Measurements from ENCODE around the gene SPATA20. TPM values are rescaled to one million over a fixed set of nuclear protein-coding genes. Genes with fewer than 3 reads are reported as not detected.

SPATA20 gene
- total RNA-seq, 1 experiment from 2014 or later: 35.7 TPM

- Histone ChIP-seq H3K4me1 (replicated peaks) (no peaks in the 10 kb centered on the region), H3K36me3 (no peaks in the 10 kb centered on the region), H3K9me3 (replicated peaks) (0 out of 2 replicates have a peak, but pooled peaks cover 2% of the 10 kb centered on the region), H3K27ac (no peak overlapping the region), H3K4me3 (no peak overlapping the region), H3K27me3 (replicated peaks) (peaks cover 49% of the 10 kb centered on the region)
- no peak for DNase-seq (ENCODE audit: low read depth in 1 of 2, low spot score in 2 of 2)
Measured at GRCh38 chr17:50576864-50577263, 29.9 kb downstream of the SPATA20 start.

- Histone ChIP-seq H3K27ac (no peak overlapping the region), H3K4me1 (replicated peaks) (no peaks in the 10 kb centered on the region), H3K27me3 (replicated peaks) (peaks cover 54% of the 10 kb centered on the region), H3K9me3 (replicated peaks) (0 out of 2 replicates have a peak, but pooled peaks cover 3% of the 10 kb centered on the region), H3K4me3 (no peak overlapping the region), H3K36me3 (no peaks in the 10 kb centered on the region)
- DNase-seq (ENCODE audit: low read depth in 1 of 2, low spot score in 2 of 2): no peak
Measured at GRCh38 chr17:50577451-50577954, 30.5 kb downstream of the SPATA20 start.

- no peak for DNase-seq (ENCODE audit: low read depth in 1 of 2, low spot score in 2 of 2)
- H3K27ac ChIP-seq: no peak overlapping the region
- H3K36me3 ChIP-seq: no peaks in the 10 kb centered on the region
- no peak overlapping the region for H3K4me3 ChIP-seq
- no peaks in the 10 kb centered on the region for H3K4me1 ChIP-seq (replicated peaks)
- H3K27me3 ChIP-seq (replicated peaks): peaks cover 51% of the 10 kb centered on the region
- H3K9me3 ChIP-seq (replicated peaks): 0 out of 2 replicates have a peak, but pooled peaks cover 3% of the 10 kb centered on the region
Measured at GRCh38 chr17:50578173-50578572, 31.2 kb downstream of the SPATA20 start.

GRCh38 chr17:50579399-50579798, 32.4 kb downstream of the SPATA20 start:
- Histone ChIP-seq H3K4me1 (replicated peaks) (no peaks in the 10 kb centered on the region), H3K27me3 (replicated peaks) (peaks cover 48% of the 10 kb centered on the region), H3K9me3 (replicated peaks) (0 out of 2 replicates have a peak, but pooled peaks cover 3% of the 10 kb centered on the region), H3K4me3 (no peak overlapping the region), H3K36me3 (no peaks in the 10 kb centered on the region), H3K27ac (no peak overlapping the region)
- no peak for DNase-seq (ENCODE audit: low read depth in 1 of 2, low spot score in 2 of 2)

GRCh38 chr17:50580646-50581045, 33.7 kb downstream of the SPATA20 start:
- H3K4me1 ChIP-seq (replicated peaks): no peaks in the 10 kb centered on the region
- no peak overlapping the region for H3K4me3 ChIP-seq
- DNase-seq (ENCODE audit: low read depth in 1 of 2, low spot score in 2 of 2): no peak
- H3K9me3 ChIP-seq (replicated peaks): 0 out of 2 replicates have a peak, but pooled peaks cover 3% of the 10 kb centered on the region
- H3K36me3 ChIP-seq: no peaks in the 10 kb centered on the region
- H3K27me3 ChIP-seq (replicated peaks): peaks cover 48% of the 10 kb centered on the region
- H3K27ac ChIP-seq: no peak overlapping the region

GRCh38 chr17:50581316-50581715, 34.3 kb downstream of the SPATA20 start:
- H3K4me3 ChIP-seq: no peak overlapping the region
- peaks cover 46% of the 10 kb centered on the region for H3K27me3 ChIP-seq (replicated peaks)
- no peak for DNase-seq (ENCODE audit: low read depth in 1 of 2, low spot score in 2 of 2)
- H3K36me3 ChIP-seq: no peaks in the 10 kb centered on the region
- H3K9me3 ChIP-seq (replicated peaks): 0 out of 2 replicates have a peak, but pooled peaks cover 3% of the 10 kb centered on the region
- no peak overlapping the region for H3K27ac ChIP-seq
- H3K4me1 ChIP-seq (replicated peaks): no peaks in the 10 kb centered on the region

GRCh38 chr17:50582741-50583140, 35.8 kb downstream of the SPATA20 start:
- Histone ChIP-seq H3K4me1 (replicated peaks) (no peaks in the 10 kb centered on the region), H3K27me3 (replicated peaks) (peaks cover 31% of the 10 kb centered on the region), H3K27ac (no peak overlapping the region), H3K36me3 (no peaks in the 10 kb centered on the region), H3K4me3 (no peak overlapping the region), H3K9me3 (replicated peaks) (0 out of 2 replicates have a peak, but pooled peaks cover 3% of the 10 kb centered on the region)
- no peak for DNase-seq (ENCODE audit: low read depth in 1 of 2, low spot score in 2 of 2)

- Histone ChIP-seq H3K4me3 (no peak overlapping the region), H3K4me1 (replicated peaks) (no peaks in the 10 kb centered on the region), H3K9me3 (replicated peaks) (0 out of 2 replicates have a peak, but pooled peaks cover 3% of the 10 kb centered on the region), H3K27me3 (replicated peaks) (peaks cover 25% of the 10 kb centered on the region), H3K27ac (no peak overlapping the region), H3K36me3 (no peaks in the 10 kb centered on the region)
- no peak for DNase-seq (ENCODE audit: low read depth in 1 of 2, low spot score in 2 of 2)
Measured at GRCh38 chr17:50583641-50584040, 36.7 kb downstream of the SPATA20 start.

GRCh38 chr17:50584116-50584515, 37.1 kb downstream of the SPATA20 start:
- Histone ChIP-seq H3K27me3 (replicated peaks) (peaks cover 20% of the 10 kb centered on the region), H3K4me1 (replicated peaks) (no peaks in the 10 kb centered on the region), H3K27ac (no peak overlapping the region), H3K9me3 (replicated peaks) (0 out of 2 replicates have a peak, but pooled peaks cover 3% of the 10 kb centered on the region), H3K36me3 (no peaks in the 10 kb centered on the region), H3K4me3 (no peak overlapping the region)
- no peak for DNase-seq (ENCODE audit: low read depth in 1 of 2, low spot score in 2 of 2)

- no peaks in the 10 kb centered on the region for H3K36me3 ChIP-seq
- H3K4me1 ChIP-seq (replicated peaks): no peaks in the 10 kb centered on the region
- DNase-seq (ENCODE audit: low read depth in 1 of 2, low spot score in 2 of 2): no peak
- no peak overlapping the region for H3K27ac ChIP-seq
- no peak overlapping the region for H3K4me3 ChIP-seq
- peaks cover 14% of the 10 kb centered on the region for H3K27me3 ChIP-seq (replicated peaks)
- 0 out of 2 replicates have a peak, but pooled peaks cover 3% of the 10 kb centered on the region for H3K9me3 ChIP-seq (replicated peaks)
Measured at GRCh38 chr17:50584749-50585148, 37.8 kb downstream of the SPATA20 start.

GRCh38 chr17:50585346-50585745, 38.4 kb downstream of the SPATA20 start:
- DNase-seq (ENCODE audit: low read depth in 1 of 2, low spot score in 2 of 2): no peak
- peaks cover 13% of the 10 kb centered on the region for H3K27me3 ChIP-seq (replicated peaks)
- H3K36me3 ChIP-seq: no peaks in the 10 kb centered on the region
- H3K27ac ChIP-seq: no peak overlapping the region
- H3K9me3 ChIP-seq (replicated peaks): 0 out of 2 replicates have a peak, but pooled peaks cover 3% of the 10 kb centered on the region
- no peaks in the 10 kb centered on the region for H3K4me1 ChIP-seq (replicated peaks)
- no peak overlapping the region for H3K4me3 ChIP-seq

- Histone ChIP-seq H3K27ac (no peak overlapping the region), H3K27me3 (replicated peaks) (peaks cover 13% of the 10 kb centered on the region), H3K9me3 (replicated peaks) (0 out of 2 replicates have a peak, but pooled peaks cover 3% of the 10 kb centered on the region), H3K36me3 (no peaks in the 10 kb centered on the region), H3K4me3 (no peak overlapping the region), H3K4me1 (replicated peaks) (no peaks in the 10 kb centered on the region)
- DNase-seq (ENCODE audit: low read depth in 1 of 2, low spot score in 2 of 2): no peak
Measured at GRCh38 chr17:50585891-50586290, 38.9 kb downstream of the SPATA20 start.

- H3K27me3 ChIP-seq (replicated peaks): peaks cover 12% of the 10 kb centered on the region
- H3K4me1 ChIP-seq (replicated peaks): no peaks in the 10 kb centered on the region
- H3K4me3 ChIP-seq: no peak overlapping the region
- H3K36me3 ChIP-seq: no peaks in the 10 kb centered on the region
- DNase-seq (ENCODE audit: low read depth in 1 of 2, low spot score in 2 of 2): no peak
- no peak overlapping the region for H3K27ac ChIP-seq
- H3K9me3 ChIP-seq (replicated peaks): 0 out of 2 replicates have a peak, but pooled peaks cover 3% of the 10 kb centered on the region
Measured at GRCh38 chr17:50586421-50587247, 39.7 kb downstream of the SPATA20 start.

GRCh38 chr17:50587571-50587970, 40.6 kb downstream of the SPATA20 start:
- Histone ChIP-seq H3K9me3 (replicated peaks) (no peaks in the 10 kb centered on the region), H3K4me1 (replicated peaks) (no peaks in the 10 kb centered on the region), H3K4me3 (no peak overlapping the region), H3K36me3 (no peaks in the 10 kb centered on the region), H3K27me3 (replicated peaks) (peaks cover 5% of the 10 kb centered on the region), H3K27ac (no peak overlapping the region)
- no peak for DNase-seq (ENCODE audit: low read depth in 1 of 2, low spot score in 2 of 2)
